GM21529 (cell line): ENCODE results near the gene TM9SF1.
"Not testable (repeated sequence)": the region's sequence is repeated elsewhere in the genome, so short reads cannot be mapped to it uniquely, and the experiment has no call there.

ENCODE experiments used
- ATAC-seq: cut with Tn5 transposase; IDR thresholded peaks from one replicate; pipeline ENCODE4 v1.9.1; 2021; ENCODE audit not compliant: unreplicated experiment

The TM9SF1 gene

DNA sequence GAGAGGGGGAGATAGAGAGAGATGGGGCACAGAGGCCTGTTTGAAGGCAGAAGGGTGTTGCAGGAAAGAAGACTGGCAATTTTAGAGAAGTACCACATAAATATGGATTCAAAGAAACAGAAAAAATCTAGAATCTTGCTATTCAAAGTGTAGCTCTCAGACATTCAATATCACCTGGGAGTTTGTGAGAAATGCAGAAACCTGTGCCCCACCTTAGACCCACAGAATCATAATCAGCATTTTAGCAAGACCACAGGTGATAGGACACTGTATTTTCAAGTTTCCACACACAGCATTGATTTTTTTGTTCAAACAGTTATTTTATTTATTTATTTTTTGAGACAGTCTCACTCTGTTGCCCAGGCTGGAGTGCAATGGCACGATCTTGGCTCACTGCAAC, 33.7 kb upstream of the TM9SF1 start:
- no peak for ATAC-seq

DNA sequence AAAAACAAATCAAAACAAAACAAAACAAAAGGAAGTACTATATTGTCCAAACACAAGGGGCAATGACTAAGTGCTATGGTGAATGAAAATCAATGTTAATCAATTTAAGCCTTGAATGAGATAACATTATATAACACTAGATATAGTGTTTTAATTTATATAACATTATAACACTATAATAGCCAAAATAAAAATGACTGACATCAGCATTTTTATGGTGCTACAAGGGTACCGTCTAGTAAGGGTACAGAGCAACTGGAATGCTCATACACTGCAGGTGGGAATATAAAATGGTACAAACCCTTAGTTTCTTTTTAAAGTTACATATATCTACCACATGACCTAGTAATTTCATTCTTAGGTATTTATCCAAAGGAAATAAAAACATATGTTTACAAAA, 31.2 kb upstream of the TM9SF1 start:
- no peak for ATAC-seq

DNA sequence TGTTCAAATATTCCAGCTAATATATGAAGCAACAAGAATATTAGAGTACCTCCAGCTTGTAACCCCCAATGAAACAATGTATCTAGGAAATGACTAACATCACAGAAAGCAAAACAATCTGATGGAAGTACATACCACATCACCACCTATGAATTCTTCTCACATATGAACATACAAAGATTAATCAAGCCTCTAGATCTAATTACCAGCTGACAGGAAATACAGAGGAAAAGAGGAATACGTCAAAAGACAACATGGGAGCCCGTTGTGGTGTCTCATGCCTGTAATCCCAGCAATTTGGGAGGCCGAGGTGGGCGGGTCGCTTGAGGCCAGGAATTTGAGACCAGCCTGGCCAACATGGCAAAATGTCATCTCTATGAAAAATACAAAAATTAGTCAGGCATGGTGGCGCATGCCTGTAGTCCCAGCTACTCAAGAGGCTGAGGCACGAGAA, 29.4 kb upstream of the TM9SF1 start:
- no peak for ATAC-seq

DNA sequence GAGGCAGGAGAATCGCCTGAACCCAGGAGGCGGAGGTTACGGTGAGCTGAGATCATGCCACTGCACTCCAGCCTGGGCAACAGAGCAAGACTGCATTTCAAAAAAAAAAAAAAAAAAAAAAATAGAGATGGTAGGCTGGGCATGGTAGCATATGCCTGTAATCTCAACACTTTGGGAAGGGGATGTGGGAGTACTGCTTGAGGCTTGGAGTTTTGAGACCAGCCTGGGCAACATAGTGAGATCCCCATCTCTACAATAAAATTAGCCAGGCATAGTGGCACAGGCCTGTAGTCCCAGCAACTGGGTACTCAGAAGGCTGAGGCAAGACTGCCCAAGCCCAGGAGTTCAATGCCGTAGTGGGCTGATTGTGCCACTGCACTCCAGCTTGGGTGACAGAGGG, 27.7 kb upstream of the TM9SF1 start:
- ATAC-seq: not testable (repeated sequence)

DNA sequence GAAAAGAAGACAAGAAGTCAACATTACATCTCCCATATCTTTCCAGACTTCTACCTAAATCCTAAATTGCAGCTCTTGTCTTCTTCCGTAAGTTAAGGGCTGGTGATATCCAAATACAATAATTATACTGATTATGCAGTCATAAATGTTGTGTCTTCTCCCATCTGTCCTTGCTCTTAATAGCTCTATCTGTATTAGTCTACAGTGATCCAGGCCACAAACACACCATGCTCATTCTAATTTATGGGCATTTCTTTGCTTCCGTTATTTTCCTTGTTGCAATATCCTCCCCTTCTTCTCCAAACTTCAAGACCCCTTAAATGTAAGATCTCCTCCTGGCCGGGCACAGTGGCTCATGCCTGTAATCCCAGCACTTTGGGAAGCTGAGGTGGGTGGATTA, 24.3 kb upstream of the TM9SF1 start:
- ATAC-seq: no peak

DNA sequence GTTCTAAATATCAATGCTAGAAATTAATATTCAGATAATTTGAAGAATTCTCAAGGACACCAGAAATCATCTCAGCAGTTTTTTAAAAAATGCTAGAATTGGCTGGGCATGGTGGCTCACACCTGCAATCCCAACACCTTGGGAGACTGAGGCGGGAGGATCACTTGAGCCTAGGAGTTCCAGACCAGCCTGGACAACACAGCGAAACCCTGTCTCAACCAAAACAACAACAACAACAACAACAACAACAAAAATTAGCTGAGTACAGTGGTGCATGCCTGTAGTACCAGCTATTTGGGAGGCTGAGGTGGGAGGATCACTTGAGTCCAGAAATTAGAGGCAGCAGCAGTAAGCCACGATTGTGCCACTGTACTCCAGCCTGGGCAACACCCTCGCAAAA, 23.8 kb upstream of the TM9SF1 start:
- no peak for ATAC-seq

DNA sequence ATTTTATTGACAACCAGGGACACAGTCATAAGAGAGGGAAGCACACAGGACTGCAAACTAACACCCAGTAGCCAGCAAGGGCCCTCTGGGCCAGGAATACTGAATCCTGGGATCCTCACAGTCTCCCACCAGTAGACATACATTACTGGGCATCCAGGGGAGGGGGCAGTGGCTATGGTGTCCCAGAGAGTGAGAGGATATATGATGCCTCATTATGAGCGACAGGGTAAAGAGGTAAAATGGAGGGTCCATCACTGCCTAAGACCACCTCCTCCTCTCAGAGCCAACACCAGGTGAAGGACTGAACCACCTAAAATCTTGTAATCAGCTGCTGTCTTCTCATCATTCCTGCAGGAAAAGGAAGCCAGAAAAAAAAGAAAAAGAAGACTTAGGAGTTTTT, 21.6 kb upstream of the TM9SF1 start:
- not testable (repeated sequence) for ATAC-seq

DNA sequence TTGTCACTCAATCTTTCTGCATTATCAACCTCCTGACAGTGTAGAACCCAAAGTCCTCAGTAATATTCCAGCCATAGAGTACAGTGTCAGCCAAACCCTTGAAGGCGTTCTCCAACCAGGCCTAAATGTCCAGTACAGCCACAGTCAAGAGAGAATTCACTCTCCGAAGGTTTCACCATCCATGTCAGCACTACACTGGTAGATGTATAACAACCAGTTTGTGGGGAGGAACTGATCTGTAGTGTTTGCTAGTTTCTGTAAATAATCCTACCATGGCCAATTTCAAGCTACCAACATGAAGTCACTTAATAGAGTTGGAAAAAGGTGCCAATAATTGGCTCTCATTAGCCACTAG, 21.1 kb upstream of the TM9SF1 start:
- ATAC-seq: no peak

DNA sequence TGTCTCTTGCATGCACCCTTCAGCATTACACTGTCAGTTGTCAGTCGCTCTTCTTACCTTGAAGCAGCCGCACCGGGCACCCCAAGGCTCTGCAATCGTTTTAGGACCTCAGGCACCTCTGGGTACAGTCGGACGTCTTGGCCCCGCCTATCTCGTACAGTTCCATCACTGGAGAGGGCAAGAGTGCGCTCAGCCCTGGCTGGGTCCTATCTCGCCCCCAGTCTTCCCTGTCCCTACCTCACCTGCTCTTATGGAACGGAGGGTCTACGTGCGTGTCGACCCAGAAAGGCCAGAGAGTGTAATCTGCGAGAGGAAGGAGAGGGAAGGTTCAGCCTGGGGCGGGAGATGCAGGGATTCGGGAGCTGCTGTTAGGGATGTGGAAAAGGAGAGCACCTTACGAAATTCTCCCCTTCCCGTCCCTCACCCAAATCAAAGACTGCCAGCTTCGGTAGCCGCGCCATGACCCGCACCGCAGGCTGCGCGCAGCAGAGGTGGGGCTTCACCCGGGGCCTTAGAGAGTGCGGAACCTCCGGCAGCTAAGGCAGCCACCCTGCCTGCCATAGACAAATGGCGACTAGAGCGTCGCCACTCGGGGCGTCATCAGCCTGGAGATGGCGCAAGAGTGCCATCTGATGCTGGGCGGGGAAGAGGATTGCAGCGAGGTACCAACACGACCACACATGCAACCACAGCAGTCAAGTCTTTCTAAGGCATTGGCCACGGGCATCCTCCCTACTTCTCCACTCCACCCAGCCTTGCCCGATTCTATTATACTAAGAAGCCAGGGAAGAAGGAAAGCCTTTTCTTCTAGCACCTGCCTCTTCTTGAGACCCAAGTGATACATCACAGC, 20.5 kb upstream of the TM9SF1 start, which contains the start of gene MDP1:
TSS of gene MDP1 (minus strand) at position 572 of the 850 bp plus-strand sequence. CDS start at position 461, 111 bp downstream.
- peak; percentile 56 for ATAC-seq

DNA sequence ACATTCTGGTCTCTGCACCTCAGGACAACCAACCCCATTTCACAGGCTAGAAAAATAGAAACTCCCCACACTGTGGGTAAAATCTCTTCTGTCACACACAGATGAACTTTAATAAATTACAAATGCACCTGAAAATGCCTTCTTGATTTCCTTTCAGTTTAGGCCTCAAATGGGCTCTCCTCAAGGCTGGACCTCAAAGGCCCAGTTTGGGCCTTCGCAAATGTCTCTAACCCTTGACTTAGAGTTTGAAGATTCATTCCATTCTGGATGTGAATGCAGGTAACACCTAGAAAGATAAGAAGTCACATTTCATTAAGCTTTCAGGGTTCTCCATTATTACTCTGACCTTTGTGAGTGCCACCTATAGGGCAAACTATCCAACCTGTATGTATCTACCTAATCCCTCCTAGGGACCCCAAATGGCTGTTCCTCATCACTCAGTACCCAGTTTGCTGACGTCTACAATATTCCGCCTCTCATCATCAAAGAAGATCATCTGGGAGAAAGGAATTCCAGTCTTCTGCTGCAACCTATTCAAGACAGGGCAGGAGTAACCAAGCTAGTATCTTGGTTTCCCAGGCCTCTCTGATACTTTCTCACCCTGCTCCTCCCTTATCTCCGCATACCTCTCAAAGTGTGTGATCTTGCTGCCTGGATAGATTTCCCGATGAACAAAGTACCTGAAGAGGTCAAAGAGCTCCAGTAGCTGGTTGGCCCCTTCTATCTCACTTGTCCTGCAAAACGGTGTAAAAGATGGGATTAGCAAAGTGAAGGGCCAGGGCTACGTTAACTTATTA, 18.8 kb upstream of the TM9SF1 start:
- ATAC-seq: no peak

DNA sequence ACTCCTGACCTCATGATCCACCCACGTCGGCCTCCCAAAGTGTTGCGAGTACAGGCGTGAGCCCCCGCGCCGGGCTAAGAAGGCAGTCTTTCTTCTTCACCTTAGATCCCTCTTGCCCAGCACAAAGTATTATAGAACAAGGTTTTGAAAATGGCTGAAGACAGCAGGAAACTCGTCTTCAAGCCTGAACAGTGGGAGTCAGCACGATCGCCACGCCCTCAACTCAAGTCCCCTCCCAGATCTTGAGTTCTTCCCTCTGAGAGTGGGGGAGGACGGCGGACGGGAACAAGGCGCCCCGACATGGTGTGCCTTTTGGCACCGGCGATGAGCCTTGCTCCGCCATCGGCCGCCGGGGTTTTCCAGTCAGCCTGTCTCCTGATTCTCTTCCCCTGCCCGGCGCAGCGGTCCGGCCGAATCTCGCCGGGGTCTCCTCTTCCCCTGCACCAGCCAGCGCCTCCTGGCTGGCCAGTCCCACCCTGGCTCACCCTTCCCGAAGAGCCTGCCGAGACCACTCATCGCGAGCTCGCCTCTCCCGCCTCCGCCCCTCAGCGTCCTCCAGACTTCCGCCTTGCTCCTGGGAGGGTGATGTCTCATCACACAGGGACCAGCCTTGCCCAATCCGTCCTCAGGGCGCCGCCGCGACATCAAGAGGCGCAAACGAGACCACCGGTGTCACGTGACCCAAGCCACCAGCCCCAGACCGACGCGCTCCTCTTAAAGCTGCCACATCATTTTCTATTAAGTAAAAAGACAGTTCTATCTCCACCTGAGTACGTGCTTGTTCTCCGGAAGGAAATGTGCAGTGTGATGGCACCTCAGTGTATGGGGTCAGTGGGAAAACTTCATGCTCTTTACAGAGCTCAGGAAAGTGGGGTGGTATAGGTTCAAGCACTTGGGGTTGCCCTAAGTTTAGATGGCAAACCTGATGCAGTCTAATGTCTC, 18.0 kb upstream of the TM9SF1 start, which contains the start of gene CHMP4A:
TSS of gene CHMP4A (minus strand) at position 565 of the 942 bp plus-strand sequence. CDS start at position 516, 49 bp downstream.
- peak; percentile 85 for ATAC-seq

DNA sequence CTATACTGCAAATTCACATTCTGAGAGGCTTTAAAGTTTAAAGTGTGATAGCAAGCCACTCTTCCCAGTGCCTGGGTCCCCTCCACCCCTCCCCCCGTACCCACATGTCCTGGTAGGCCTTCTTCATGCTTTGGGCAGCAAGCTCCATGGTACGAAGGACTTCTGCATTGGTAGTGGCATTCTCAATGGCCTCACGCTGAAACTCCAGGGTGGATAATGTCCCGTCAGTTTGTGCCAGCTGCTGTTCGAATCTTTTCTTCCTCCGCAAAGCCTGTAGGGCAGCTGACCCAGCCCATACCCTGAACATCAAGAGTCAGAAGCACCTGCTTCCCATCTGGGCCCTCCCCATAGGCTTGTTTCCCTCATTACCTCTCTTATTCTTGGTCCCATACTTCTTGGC, 16.1 kb upstream of the TM9SF1 start:
- ATAC-seq: no peak

DNA sequence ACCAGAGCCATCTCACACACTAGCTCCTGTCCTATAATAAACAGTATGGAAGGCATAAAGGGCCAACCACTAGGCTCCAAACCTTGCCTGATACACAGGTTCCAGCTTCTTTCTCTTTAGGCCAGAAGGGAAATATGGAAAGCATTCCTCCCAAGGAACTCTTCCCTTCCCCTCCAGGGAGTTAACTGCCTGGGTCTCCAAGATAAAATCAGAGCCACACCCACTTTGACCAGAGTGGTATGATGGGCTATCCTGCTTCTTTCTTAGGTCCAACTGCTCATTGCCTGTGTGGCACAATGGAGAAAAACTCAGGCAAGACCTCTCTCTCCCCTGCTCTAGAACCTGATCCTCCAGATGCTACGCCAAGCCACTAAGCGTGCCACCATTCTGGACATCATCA, 12.4 kb upstream of the TM9SF1 start:
- no peak for ATAC-seq

DNA sequence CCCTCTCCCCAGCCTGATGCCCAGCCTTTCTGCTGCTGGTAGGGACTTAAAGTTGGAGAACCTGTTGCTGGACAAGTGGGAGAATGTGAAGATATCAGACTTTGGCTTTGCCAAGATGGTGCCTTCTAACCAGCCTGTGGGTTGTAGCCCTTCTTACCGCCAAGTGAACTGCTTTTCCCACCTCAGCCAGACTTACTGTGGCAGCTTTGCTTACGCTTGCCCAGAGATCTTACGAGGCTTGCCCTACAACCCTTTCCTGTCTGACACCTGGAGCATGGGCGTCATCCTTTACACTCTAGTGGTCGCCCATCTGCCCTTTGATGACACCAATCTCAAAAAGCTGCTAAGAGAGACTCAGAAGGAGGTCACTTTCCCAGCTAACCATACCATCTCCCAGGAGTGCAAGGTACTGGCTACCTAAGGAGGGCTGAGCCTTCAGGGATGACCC, 11.9 kb upstream of the TM9SF1 start:
- no peak for ATAC-seq

DNA sequence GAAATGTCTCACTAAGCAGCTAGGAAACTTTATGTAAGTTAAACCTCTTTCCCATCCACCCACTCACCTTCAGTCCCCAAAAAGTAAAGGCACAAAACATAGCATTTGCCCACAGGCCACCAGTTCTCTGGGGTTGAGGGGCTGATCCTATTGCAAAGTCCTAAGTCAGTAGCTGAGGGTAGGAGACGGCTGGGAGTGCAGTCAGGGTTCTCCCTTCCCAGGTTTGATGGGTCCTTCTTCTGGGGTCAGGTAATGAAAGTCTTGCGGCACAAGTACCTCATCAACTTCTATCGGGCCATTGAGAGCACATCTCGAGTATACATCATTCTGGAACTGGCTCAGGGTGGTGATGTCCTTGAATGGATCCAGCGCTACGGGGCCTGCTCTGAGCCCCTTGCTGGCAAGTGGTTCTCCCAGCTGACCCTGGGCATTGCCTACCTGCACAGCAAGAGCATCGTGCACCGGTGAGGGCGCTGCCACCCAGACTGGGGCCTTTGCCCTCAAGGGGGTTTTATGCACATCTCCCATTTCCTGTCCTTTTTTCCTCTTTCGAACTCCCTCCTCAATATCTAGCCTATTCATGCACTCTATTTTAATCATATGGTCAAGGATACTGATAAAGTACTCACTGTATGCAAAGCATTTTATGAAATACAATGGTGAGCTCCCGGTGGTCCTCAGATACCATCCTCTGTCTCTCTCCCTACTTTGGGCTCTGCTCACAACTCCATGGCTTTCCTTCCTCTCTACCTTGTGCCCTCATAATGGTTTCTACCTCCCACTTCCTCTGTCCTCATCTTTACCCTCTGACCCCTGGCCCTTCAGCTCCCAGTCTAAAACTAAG, 11.2 kb upstream of the TM9SF1 start:
- ATAC-seq: no peak

DNA sequence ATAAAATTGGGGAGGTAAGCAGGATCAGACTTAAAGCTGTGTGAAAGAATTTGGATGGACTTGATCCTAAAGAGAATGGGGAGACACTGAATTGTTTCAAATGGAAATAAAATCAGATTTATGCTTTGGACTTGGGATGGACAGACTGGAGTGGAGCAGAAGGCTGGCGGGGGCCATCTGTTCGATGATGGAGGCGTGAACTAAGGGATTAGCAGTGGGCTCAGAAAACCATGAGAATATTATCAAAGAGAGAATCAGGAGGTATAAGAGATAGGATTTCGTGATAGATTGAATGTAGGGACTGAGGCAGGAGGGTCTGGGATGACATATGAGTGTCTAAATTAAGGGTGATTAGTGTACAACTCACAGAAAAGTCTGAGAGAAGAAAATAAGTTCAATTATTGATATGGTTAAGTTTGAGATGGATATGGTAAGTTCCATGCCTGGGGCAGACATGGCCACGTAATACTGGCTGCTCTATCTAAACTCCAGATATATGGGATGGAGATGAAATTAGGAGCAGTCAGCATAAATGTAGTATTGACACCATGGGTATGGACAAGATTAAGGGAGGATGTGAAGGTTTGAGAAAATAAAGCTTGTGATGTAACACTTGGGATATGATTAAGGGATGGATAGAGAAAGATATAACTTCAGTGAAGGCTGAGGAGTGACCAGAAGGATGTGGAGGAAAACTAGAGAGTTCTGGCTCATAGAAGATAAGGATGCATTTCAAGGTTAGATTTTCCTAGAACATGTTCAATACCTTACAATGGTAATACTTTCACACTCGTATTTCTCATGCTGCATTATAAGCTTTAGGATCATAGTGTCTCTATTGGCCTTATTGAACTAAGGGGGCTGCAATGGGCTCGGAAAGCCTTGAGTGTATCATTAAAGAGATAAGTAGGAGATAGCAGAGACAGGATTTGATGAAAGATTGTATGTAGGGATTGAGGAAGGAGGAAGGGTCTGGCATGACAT, 9.2 kb upstream of the TM9SF1 start:
- ATAC-seq: no peak

DNA sequence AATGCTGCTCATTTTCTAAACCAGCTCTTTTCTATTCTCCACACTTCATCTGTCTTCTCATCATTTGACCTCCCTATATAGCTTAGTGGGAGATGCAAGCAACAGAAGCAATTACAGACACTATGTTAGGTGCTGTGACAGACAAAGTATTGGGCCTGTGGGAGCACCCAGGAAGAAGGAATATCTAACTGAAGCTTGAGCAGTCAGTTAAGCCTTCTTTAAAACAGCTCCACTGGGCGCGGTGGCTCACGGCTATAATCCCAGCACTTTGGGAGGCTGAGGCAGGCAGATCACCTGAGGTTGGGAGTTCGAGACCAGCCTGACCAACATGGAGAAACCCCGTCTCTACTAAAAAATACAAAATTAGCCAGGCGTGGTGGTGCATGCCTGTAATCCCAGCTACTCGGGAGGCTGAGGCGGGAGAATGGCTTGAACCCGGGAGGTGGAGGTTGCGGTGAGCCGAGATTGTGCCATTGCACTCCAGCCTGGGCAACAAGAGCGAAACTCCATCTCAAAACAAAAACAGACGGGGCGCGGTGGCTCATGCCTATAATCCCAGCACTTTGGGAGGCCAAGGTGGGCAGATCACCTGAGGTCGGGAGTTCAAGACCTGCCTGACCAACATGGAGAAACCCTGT, 8.1 kb upstream of the TM9SF1 start:
- ATAC-seq: not testable (repeated sequence)

DNA sequence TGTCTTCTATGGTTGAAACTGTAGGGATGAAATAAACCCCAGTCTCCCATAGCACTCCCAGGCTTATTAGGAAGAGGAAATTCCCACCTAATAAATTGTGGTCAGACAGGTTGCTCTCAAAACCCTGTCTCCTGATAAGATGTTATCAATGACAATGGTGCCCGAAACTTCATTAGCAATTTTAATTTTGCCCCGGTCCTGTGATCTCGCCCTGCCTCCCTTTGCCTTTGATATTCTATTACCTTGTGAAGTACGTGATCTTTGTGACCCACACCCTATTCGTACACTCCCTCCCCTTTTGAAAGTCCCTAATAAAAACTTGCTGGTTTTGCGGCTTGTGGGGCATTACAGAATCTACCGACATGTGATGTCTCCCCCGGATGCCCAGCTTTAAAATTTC, 7.3 kb upstream of the TM9SF1 start:
- not testable (repeated sequence) for ATAC-seq
